MG63 (cell line): Measurements from ENCODE around the gene TMTC3. TPM values are rescaled to one million over a fixed set of nuclear protein-coding genes. Genes with fewer than 3 reads are reported as not detected.

Source experiments
- DNase-seq: peaks from one replicate; pipeline ENCODE4 v3.0.0-alpha.2; 2020
- H3K27me3 ChIP-seq: fragments of 250-450 bp; sonication (Bioruptor Pico); 2 replicates; pipeline ENCODE4 v1.5.1; 2020; ENCODE audit warnings: mild to moderate bottlenecking, moderate library complexity
- H3K36me3 ChIP-seq: fragments of 250-450 bp; sonication (Bioruptor Pico); 2 replicates; pipeline ENCODE4 v1.5.1; 2020; ENCODE audit warnings: mild to moderate bottlenecking, moderate library complexity
- H3K4me3 ChIP-seq: fragments of 250-450 bp; sonication (Bioruptor Pico); 2 replicates; pipeline ENCODE4 v1.5.1; 2020; ENCODE audit warnings: mild to moderate bottlenecking, moderate library complexity
- H3K9me3 ChIP-seq: fragments of 250-450 bp; sonication (Bioruptor Pico); 2 replicates; pipeline ENCODE4 v1.5.1; 2020; ENCODE audit warnings: mild to moderate bottlenecking, moderate library complexity
- total RNA-seq: library from RNA; depleted of rRNA; stranded (reverse); fragments of >200 nt; shearing (Covaris generic); gene quantifications from 2 replicates; pipeline ENCODE4 v1.2.3, GENCODE V29; 2014; ENCODE audit warnings: low replicate concordance; rRNA removed

Gene TMTC3
- total RNA-seq, 1 experiment from 2014 or later = 10.2 TPM

DNA sequence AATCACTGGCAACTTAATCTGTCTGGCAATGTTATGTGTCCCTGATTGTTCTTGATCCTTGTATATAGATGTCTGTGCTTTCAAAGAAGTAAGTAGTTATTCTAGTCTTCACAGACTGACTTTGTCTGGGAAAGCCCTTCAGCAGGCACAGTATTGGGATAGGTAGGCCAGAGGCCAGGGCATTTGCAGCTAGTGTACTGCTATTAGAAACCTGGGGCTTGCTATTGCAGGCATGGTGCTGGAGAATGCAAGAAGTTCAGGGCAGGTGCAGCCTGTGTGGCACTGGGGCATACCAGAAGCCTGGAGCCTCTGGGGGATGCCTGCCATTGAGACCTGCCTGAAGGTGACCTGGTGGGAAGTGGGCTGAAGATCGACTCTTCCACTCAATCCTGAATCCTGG is 96.3 kb downstream of the TMTC3 start:
- Histone ChIP-seq H3K4me3 (no peak overlapping the region), H3K27me3 (no peaks in the 10 kb centered on the region), H3K36me3 (no peaks in the 10 kb centered on the region), H3K9me3 (peaks cover 10% of the 10 kb centered on the region)
- no peak for DNase-seq

GRCh38 chr12:88241862-88242570 is 99.9 kb downstream of the TMTC3 start:
- H3K9me3 ChIP-seq = peaks cover 10% of the 10 kb centered on the region
- no peak overlapping the region for H3K4me3 ChIP-seq
- no peaks in the 10 kb centered on the region for H3K36me3 ChIP-seq
- H3K27me3 ChIP-seq = no peaks in the 10 kb centered on the region
- peak; percentile 85 for DNase-seq

- no peaks in the 10 kb centered on the region for H3K36me3 ChIP-seq
- peaks cover 10% of the 10 kb centered on the region for H3K9me3 ChIP-seq
- peak; percentile 27 for DNase-seq
- no peak overlapping the region for H3K4me3 ChIP-seq
- no peaks in the 10 kb centered on the region for H3K27me3 ChIP-seq
Measured at GRCh38 chr12:88242571-88242925, 100.4 kb downstream of the TMTC3 start.

GRCh38 chr12:88242939-88243338 is 100.8 kb downstream of the TMTC3 start:
- Histone ChIP-seq H3K36me3 (no peaks in the 10 kb centered on the region), H3K27me3 (no peaks in the 10 kb centered on the region), H3K9me3 (peaks cover 10% of the 10 kb centered on the region), H3K4me3 (no peak overlapping the region)
- no peak for DNase-seq

GRCh38 chr12:88243982-88244381 is 101.9 kb downstream of the TMTC3 start:
- DNase-seq = no peak
- no peak overlapping the region for H3K4me3 ChIP-seq
- H3K36me3 ChIP-seq = no peaks in the 10 kb centered on the region
- no peaks in the 10 kb centered on the region for H3K27me3 ChIP-seq
- peaks cover 10% of the 10 kb centered on the region for H3K9me3 ChIP-seq

- no peaks in the 10 kb centered on the region for H3K27me3 ChIP-seq
- H3K9me3 ChIP-seq = peaks cover 4% of the 10 kb centered on the region
- H3K4me3 ChIP-seq = no peak overlapping the region
- no peak for DNase-seq
- H3K36me3 ChIP-seq = no peaks in the 10 kb centered on the region
Measured at GRCh38 chr12:88245905-88246304, 103.8 kb downstream of the TMTC3 start.

- peak; percentile 89 for DNase-seq
- Histone ChIP-seq H3K27me3 (no peaks in the 10 kb centered on the region), H3K4me3 (no peak overlapping the region), H3K9me3 (peaks cover 4% of the 10 kb centered on the region), H3K36me3 (no peaks in the 10 kb centered on the region)
Measured at GRCh38 chr12:88247241-88247643, 105.1 kb downstream of the TMTC3 start.

GRCh38 chr12:88248606-88249005 is 106.5 kb downstream of the TMTC3 start:
- Histone ChIP-seq H3K36me3 (no peaks in the 10 kb centered on the region), H3K4me3 (no peak overlapping the region), H3K27me3 (no peaks in the 10 kb centered on the region), H3K9me3 (no peaks in the 10 kb centered on the region)
- no peak for DNase-seq

Other genes starting within 250 kb of the TMTC3 start
- not detected in 2 replicates for gene C12orf50, start 112.9 kb upstream of the TMTC3 start, total RNA-seq
- gene CEP290, start 219 bp upstream of the TMTC3 start, total RNA-seq = 7.1 and 16.5 TPM in 2 replicates